ENCODE measurements around the gene SLC8A1.

Gene SLC8A1

DNA sequence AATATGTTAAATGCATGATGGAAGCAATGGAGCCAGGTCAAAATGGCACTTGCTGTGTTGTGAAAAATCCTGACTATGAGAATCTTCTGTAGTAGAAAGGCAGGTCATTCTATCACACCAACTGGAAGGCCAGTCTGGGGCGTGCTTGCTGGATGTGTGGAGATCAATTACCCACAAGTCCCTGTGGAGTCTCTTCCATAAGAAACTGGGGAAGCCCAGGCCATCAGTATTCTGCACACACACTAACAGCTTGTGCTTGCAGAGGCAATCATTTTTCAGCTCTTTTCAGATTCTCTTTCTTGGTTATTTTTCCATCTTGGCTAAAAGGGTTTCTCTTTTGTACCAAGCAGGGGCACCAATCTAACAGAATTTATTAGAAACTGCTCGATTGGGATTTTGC is 190.8 kb downstream of the SLC8A1 start:
- no peak for DNase-seq

DNA sequence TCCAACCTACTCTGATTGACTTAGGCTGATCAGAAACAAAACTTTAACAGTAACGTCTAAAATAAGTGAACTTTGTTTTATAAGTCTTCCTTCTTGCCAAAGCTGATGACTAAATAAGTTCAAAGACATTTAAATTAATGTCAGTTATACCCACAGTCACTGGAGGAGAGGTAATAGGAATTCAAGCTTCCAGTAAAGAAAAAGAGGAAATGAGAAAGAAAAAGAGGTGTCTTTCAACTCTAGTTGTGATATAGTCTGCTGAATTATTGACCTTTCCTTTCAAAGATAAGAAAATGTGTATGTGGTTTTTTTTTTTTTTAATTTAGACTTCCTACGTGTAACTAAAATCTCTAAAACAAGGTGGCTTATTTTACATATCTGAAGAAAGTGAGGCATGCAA is 191.5 kb downstream of the SLC8A1 start:
- DNase-seq = no peak

DNA sequence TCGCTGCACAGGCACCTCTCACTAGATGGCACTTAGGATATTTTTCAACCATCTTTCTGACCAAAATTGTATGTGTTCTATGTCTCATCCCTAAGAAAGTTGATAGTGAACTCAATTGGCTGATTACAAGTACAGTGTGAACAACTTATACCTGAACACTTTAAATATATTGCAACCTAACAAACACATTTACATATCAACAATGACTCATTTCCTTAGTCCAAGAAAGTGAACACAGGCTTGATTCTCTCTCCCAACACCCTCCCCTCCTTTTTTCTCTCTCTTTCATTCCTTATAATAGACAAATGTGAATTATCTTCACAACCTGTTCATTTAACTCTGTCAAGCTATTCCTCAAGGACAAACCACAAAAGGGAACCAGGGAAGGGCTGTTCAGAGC is 192.0 kb downstream of the SLC8A1 start:
- no peak for DNase-seq

DNA sequence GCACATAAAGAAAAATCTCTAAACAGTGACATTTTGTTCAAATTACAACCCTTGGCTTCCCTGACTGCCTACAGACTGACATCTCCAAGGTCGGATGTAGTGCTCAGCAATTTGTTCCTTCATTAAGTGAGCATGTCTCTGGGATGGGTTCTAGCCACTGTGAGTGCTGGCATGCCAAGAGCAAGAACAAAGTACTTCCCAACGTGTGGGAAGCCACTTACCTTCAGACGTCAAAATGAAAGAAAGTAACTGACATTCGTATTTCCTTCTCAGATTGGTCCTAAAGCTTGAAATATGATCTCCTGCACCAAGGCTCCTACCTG is 193.8 kb downstream of the SLC8A1 start:
- DNase-seq = no peak

DNA sequence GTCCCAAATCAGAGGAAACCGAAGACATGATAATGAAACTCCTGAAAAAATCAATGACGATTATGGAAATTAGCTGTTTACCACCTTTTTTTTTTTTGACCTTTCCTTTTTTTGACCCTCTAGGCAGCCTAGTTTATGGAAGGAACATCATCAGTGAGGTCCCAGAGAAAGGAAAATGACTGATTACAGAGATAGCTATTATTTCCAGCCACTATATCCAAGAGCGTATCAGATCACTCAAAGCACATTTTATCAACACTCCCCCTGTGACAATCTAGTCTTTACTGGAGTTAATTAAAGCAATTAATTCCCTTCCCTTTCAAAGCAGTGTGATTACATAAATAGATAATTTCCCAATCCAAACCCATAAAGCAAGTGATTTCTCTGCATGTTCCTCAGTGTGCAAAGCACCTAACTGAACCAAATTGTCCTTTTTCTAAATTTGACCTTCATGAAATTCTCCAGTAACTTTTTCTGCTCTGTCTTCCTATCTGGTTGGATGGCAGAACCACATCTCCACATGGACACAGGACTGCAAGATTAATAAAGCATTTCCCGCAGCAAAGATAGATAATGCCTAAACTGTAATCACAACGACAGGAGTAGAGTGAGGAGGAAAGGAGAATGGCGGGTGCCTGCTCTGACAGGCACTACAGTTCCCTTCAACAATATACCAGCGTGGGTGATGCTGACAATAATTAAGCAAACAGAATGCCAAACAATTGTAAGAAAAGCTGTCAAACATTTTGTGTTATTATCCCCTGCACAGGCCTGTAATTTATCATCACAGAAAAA is 194.4 kb downstream of the SLC8A1 start:
- DNase-seq = no peak

DNA sequence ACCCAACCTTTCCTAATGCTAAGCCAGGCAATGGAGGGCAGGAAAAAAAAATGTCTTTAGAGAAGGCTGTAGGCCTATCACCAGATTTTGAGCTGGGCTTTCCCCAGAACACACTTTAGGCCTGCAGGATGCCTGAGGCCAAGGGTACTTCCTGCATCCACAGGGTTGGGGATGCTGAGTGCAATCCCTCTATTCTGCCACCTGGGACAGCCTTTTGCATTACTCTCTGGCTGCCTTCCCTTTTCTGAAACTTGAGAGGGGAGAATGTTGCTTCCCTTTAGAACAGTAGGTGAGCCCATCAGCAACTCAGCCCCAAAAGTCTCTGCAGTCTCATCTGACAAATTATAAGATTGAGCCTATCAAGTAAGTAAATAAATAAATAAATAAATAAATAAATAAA is 195.2 kb downstream of the SLC8A1 start:
- DNase-seq = no peak

DNA sequence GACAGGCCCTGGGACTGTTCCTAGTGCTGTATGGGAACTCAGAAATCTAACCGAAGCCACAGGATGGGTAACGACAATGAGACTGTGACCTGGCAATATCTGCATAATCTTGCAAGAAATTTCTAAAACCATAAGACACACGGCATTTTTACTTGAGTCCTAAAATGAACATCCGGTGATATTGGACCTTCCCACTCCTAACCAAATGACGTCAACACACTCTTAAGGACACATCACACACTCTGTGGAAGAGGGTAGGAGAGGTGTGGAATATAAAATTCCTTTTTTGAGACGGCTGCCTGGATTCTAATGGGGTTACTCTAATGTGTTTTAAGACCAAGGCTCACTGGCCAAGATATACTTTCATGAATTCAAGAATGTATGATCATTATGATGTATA is 195.9 kb downstream of the SLC8A1 start:
- no peak for DNase-seq

DNA sequence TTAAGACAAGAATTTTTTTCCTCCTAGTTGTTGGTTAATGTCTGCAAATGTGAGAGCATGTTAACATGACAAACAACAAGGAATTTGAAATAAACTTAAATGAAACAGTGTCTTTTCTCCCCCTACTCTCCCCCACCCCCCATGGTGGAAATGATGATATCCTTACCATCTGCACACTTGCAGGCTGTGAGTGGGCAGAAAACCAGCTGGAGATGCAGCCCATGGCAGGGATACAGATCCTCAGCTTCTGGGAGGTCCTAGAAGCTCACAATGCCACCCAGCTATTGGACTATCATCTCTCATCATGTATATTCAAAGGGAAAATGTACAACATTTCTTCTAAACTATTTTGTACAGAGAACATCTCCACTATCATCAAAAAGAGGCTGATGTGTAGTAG is 196.8 kb downstream of the SLC8A1 start:
- no peak for DNase-seq

DNA sequence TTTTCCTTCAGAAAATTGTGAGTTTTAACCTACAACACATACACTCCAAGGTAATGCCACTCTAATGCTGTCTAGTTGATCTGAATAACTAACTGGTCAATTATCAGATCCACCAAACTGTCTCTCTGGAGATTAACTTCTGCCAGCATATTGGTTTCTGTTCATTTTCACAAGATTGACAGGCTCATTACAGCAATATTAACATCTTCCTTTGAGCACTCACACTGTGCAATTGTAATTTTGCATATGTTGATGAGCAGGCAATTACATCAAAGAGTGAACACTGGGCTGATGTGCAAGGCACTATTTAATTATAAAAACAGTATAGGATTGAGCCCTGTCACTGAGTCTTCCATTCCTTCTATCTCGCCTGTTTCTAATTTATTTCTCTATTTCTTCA is 197.3 kb downstream of the SLC8A1 start:
- DNase-seq = no peak

DNA sequence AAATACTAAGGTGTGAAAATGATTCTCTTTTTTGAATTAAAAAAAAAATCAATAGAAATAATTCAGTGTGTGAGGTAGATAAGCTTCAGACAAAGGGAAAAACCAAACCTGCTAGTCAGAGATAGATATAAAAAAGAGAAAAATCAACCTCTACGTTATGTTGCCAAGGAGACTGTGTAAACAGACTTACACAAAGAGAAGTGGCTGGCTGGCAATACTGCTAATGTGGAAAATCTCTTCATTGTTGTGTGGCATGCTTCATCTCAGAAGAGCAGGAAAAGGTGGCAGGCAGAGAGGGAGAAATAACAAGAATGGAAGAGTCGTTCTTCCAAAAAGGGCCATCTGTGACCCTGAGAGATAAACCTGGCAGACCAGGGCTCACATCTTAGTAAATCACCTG is 200.8 kb downstream of the SLC8A1 start:
- peak; percentile 92 for DNase-seq

DNA sequence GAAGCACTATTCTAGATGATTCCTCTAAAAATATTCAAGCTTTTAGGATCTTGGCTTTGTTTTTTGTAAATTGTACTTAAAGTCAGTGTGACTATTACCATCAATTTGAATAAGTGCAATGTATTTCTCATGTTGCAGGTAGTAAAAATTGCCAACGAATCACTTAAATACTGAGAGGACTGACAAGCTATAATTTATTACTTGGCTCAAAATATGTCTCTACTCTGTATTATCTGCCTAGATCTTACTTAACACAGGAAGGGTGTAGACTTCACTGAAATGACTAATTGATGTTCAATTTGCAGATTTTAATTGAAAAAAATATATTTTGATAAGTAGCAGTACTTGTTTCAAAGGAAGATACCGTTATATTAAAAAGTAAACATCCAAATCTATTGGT is 202.3 kb downstream of the SLC8A1 start:
- no peak for DNase-seq

DNA sequence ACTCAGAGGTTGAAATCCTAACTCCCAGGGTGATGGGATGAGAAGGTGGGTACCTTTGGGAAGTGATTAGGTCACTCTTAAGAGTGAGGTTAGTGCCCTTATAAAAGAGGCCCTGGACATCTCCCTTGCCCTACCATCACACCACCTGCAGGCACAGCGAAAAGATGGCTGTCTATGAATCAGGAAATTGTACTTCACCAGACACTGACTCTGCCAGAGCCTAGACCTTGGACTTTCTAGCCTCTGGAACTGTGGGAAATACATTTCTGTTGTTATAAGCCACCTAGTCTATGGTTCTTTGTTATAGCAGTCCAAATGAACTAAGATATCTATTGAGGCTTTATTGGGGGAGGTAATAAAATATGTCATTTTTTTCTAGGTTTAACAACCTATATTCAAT is 203.6 kb downstream of the SLC8A1 start:
- no peak for DNase-seq

DNA sequence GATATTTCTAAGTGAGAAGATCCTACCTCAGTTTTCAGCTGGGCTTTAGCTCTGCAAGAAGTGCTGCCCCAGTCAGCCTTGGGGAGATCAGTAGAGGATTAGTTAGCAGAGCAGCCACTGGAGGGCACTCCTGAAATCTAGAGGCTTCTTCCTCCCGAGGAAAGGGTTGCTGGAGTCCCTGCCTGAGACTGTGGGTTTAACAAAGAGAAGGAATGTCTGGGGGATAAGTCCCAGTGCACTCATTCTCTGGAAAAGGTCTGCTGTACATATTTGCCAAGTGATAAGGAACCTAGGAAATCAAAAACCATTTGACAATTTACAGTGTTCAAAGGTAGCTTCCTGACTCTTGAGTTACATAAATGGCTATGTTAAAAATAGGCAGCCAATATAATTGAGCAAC is 207.2 kb downstream of the SLC8A1 start:
- DNase-seq = peak; percentile 50

DNA sequence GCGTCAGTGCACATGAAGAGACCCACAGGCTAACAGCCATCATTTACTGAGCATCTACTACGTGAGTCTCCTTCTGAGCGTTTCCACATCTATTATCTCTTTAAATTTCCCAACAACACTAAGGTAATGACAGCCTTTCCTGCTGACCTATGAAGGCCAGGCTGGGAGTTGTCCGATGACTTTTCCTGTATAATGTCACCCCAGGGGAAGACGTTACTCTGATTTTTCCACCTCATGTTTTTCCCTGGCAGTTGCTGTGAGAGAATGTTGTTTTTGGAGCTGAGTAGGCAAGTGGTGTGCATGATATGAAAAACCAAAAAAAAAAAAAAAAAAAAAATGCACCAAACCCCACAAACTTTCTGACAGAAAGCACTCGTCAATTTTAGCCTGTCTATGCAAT is 207.6 kb downstream of the SLC8A1 start:
- DNase-seq = no peak

DNA sequence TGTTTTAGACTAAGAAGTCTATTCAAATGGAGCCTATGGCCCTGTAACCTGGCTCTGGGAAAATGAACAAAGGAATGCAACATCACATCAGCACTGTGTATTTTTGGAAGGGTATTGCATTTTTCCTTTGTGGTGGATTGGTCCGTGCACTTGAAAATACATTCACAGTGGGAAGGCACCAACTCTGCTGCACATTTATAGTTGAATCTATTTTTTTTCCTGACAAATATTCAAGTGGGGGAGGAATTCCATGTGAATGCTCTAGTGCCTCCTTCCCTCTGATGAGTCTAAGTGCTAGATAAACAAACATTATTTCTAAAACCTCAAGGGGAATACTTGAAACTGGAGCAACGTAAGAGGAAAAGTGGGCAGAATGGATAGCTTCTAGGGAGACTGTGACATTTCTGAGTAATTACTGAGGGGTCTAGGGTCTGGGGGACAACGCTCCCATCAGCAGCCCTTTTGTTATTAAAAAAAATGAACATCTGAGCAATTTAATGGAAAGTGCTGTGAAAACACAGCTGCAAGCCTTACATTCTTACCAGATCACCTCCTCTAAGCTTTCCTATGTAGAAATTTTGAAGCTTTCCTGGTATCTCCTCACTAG is 208.2 kb downstream of the SLC8A1 start:
- DNase-seq = no peak

DNA sequence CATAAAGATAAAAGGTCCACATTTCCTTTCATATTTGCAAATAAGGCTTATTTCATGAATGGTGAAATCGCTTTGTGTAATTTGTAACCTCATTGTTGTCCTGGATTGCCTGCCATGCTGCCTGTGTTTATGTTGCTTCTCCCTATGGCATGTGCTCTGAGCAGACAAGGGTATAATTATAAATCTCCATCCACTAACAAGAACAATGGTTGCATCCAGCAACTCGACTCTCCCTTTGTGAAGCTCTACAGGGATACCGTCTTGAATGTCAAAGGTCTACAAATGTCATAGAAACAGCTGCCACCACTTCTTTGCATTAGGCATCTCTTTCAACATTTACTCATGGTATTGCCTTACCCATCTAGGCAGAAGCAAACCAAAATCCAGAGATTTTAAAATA is 209.6 kb downstream of the SLC8A1 start:
- DNase-seq = peak; percentile 32

DNA sequence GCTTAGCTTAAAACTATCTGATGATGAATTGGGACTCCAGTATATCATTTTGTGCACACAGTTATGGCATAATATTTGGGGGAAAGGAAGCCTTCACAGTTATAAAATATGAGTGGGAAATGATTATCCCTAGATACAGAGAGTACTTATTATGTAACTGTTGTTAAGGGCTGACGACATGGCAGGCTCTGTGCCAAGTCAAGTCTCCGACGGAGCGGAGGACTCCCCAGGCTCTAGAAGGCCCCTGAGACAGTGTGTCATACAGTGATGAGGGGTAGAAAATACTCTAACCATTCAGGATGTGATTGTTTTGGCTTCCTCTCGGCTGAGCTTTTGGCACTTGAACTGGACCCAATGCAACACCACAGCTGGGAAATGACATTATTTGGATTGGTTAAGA is 211.8 kb downstream of the SLC8A1 start:
- DNase-seq = peak; percentile 80

DNA sequence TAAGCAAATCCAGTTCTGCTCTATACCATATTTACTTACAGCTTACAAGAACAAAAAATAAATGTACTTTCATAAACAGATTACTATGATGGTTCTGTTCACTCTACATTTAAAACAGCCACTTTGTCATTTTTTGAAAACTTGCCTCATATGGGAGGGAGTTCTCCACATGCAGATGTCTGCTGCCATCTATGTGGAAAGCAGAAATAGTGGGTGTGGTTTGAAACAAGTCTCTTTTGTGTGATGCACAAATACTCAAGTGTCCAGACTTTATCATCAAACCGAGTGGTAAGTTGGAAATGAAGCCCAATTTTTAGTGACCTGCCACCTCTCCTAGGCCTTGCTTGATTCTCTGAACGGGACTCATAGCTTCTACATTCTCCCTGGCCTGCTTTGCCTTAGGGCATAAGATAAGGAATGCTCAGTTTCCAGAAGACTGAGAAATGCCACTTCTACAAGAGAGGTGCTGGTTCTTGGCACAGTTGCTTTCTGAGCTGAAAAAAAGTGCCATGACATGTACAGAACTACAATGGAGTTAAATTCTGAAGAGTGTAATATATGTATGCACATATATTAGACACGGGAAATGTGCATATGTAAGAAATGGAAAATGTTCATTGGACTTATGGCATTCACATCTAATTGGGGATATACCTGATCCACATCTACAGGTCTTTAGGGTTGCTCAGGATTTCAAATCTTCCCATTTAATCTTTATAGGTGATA is 221.0 kb downstream of the SLC8A1 start:
- no peak for DNase-seq

DNA sequence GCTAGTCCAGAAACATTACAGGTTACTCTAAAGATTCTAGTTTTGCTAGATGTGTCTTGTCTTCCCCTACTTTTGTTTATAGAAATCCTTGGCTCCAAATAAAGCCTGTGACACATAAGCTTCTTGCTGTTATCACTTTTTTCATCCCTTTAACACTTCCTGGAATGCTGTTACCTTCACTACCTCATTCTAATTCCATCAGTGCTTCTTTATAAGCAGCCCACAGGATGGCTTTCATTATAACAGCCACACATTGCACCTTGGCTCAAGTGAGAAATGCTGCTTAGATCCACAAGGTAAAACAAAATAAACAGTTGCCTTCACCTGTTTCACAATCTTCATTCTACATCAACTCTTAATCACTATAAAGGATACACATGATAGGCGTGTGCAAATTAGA is 221.7 kb downstream of the SLC8A1 start:
- DNase-seq = no peak

DNA sequence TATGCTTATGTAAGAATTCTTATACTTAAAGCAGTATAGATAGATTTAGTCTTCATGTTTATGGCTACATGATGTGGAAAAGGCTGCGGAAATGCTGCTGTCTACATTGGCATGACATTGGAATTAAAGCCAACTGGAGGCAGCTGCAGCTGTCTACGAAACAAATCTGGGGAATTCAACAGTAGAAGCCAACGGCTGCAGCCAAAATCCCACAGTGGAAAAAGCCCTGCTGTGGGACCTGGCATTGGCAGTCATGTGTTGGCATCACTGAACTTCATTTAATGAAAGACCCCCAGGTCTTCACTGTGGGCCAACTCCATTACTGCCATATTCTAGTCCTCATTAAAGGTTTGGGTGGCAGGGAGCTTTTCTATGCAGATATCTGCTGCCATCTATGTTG is 223.6 kb downstream of the SLC8A1 start:
- DNase-seq = no peak

DNA sequence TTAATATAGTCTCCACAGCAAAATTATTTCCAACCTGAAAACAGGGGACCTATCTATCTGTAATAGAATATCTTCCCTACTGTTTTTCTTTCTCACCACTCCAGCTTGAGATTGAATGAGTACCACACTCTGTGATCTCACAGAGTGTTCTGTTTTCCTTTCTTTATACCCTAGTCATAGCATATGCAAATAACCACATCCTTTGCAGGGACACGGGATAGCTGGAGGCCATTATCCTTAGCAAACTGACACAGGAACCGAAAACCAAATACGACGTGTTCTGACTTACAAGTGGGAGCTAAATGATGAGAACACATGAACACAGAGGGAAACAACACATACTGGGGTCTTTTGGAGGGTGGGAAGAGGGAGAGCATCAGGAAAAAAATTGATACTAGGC is 224.7 kb downstream of the SLC8A1 start:
- DNase-seq = no peak

DNA sequence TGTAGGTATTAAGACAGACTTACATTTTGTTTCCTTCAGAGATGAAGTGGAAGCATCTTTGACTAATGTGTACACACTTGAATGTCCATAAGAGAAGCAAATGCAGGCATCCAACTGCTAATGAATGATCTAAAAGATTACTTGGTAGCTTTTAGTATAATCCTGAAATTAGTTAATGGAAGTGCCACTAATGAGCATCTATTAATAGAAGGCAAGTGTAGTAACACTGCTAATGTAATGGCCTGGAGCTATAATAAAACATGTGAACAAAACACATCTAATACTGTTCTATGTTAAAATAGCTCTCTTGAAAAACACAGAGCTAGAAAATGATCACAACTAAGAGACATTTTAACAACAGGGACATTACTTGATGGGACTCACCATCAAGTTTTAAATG is 225.3 kb downstream of the SLC8A1 start:
- DNase-seq = no peak

DNA sequence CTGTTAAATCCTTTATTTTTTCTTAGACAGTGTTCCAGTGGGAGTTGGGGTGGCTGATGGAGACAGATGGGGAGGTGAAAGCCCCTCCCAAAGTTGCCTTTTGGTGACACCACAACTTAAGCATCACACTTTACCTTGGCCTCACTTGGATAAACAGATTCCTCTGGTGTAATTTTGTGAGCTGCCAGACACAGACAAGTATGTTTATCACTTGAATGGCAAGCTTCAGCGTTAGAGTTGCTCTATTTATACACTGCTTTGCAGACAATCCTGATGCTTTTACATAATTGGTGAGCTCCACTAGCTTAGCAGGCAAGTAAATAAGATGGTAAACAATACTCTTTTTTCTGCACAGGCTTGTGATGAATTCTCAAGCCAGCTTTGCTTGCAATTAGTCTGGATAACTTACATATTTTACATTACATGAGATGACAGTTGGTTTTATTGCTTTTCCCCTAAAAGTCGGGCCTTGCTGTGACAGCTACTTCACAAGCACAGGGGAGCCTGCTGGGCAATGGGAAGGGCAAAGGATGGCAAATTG is 226.2 kb downstream of the SLC8A1 start:
- no peak for DNase-seq

DNA sequence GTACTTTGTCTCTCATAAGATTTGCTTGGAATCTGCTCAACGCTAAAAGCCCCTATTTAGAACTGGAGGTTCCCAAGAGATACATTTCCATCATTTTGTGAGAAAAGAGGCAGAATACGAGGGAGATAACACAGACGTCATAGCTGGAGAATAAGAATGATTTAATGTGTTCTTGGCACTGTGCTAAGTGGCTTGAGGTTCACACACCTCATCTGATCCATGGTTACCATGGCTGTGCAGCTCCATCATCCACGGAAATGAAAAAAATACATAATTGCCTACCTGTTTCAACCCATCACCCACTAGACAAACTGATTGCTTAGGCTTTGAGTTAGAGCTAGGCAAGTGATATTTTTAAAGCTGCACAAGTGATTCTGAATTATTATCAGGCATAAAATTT is 227.6 kb downstream of the SLC8A1 start:
- DNase-seq = no peak
